Measurements from ENCODE around the gene ZC3H13.

The ZC3H13 gene

GRCh38 chr13:46052319-46053161 lies at the start of gene ZC3H13:
Gene ZC3H13, minus strand, starts transcription at chr13:46052746. Its CDS starts 7,239 bp downstream, at chr13:46045507.
- DNase-seq (ENCODE audit: low read depth in 1 of 2, low spot score in 1 of 2) = peak; percentile 82 to 86

- DNase-seq (ENCODE audit: low read depth in 1 of 2, low spot score in 1 of 2) = no peak
Measured at GRCh38 chr13:46102255-46102605, 49.7 kb upstream of the ZC3H13 start.

- no peak for DNase-seq (ENCODE audit: low read depth in 1 of 2, low spot score in 1 of 2)
Measured at GRCh38 chr13:46101484-46102254, 49.1 kb upstream of the ZC3H13 start.

GRCh38 chr13:46101002-46101401 lies 48.5 kb upstream of the ZC3H13 start:
- no peak for DNase-seq (ENCODE audit: low read depth in 1 of 2, low spot score in 1 of 2)

- no peak for DNase-seq (ENCODE audit: low read depth in 1 of 2, low spot score in 1 of 2)
Measured at GRCh38 chr13:46100191-46100815, 47.8 kb upstream of the ZC3H13 start.

- DNase-seq (ENCODE audit: low read depth in 1 of 2, low spot score in 1 of 2) = no peak
Measured at GRCh38 chr13:46097663-46098062, 45.1 kb upstream of the ZC3H13 start.

- DNase-seq (ENCODE audit: low read depth in 1 of 2, low spot score in 1 of 2) = no peak
Measured at GRCh38 chr13:46097015-46097414, 44.5 kb upstream of the ZC3H13 start.

- DNase-seq (ENCODE audit: low read depth in 1 of 2, low spot score in 1 of 2) = no peak
Measured at GRCh38 chr13:46094478-46094877, 41.9 kb upstream of the ZC3H13 start.

- no peak for DNase-seq (ENCODE audit: low read depth in 1 of 2, low spot score in 1 of 2)
Measured at GRCh38 chr13:46088821-46089562, 36.4 kb upstream of the ZC3H13 start.

GRCh38 chr13:46087481-46087880 lies 34.9 kb upstream of the ZC3H13 start:
- no peak for DNase-seq (ENCODE audit: low read depth in 1 of 2, low spot score in 1 of 2)

- DNase-seq (ENCODE audit: low read depth in 1 of 2, low spot score in 1 of 2) = no peak
Measured at GRCh38 chr13:46086985-46087384, 34.4 kb upstream of the ZC3H13 start.

GRCh38 chr13:46086421-46086922 lies 33.9 kb upstream of the ZC3H13 start:
- DNase-seq (ENCODE audit: low read depth in 1 of 2, low spot score in 1 of 2) = no peak

GRCh38 chr13:46085737-46086136 lies 33.2 kb upstream of the ZC3H13 start:
- DNase-seq (ENCODE audit: low read depth in 1 of 2, low spot score in 1 of 2) = no peak

- DNase-seq (ENCODE audit: low read depth in 1 of 2, low spot score in 1 of 2) = no peak
Measured at GRCh38 chr13:46082324-46082723, 29.8 kb upstream of the ZC3H13 start.

- DNase-seq (ENCODE audit: low read depth in 1 of 2, low spot score in 1 of 2) = no peak
Measured at GRCh38 chr13:46079770-46080169, 27.2 kb upstream of the ZC3H13 start.

- no peak for DNase-seq (ENCODE audit: low read depth in 1 of 2, low spot score in 1 of 2)
Measured at GRCh38 chr13:46077265-46077664, 24.7 kb upstream of the ZC3H13 start.

GRCh38 chr13:46076827-46077226 lies 24.3 kb upstream of the ZC3H13 start:
- no peak for DNase-seq (ENCODE audit: low read depth in 1 of 2, low spot score in 1 of 2)

GRCh38 chr13:46075811-46076210 lies 23.3 kb upstream of the ZC3H13 start:
- no peak for DNase-seq (ENCODE audit: low read depth in 1 of 2, low spot score in 1 of 2)

- no peak for DNase-seq (ENCODE audit: low read depth in 1 of 2, low spot score in 1 of 2)
Measured at GRCh38 chr13:46071590-46072249, 19.2 kb upstream of the ZC3H13 start.

GRCh38 chr13:46063292-46063691 lies 10.7 kb upstream of the ZC3H13 start:
- DNase-seq (ENCODE audit: low read depth in 1 of 2, low spot score in 1 of 2) = no peak

All from activated T-helper 1 cell treated with anti-CD3 and anti-CD28 coated beads, Interleukin-2, amount 50 U/mL, for 16 hours (primary cell).